ENCODE data around the gene ARPC2. TPM values are rescaled to one million over a fixed set of nuclear protein-coding genes. Genes with fewer than 3 reads are reported as not detected.
"Not testable (repeated sequence)": the region's sequence is repeated elsewhere in the genome, so short reads cannot be mapped to it uniquely, and the experiment has no call there.

Gene ARPC2
- total RNA-seq, 1 donor from 2014 or later, result 424 TPM

- Mint-ChIP-seq H3K27me3 (ENCODE audit: low read depth) (no peaks in the 10 kb centered on the region), H3K4me1 (ENCODE audit: low read depth) (peaks cover 40% of the 10 kb centered on the region), H3K9me3 (ENCODE audit: low read depth) (no peaks in the 10 kb centered on the region), H3K4me3 (ENCODE audit: unreplicated experiment) (peak overlapping the region; percentile 95), H3K27ac (ENCODE audit: unreplicated experiment) (peak overlapping the region; percentile 90), H3K36me3 (ENCODE audit: low read depth) (peaks cover 20% of the 10 kb centered on the region)
- no peak for TF ChIP-seq CTCF (IDR thresholded peaks at IDR 0.05)
- DNase-seq (ENCODE audit: low spot score), result no peak
These were observed 53.9 kb downstream of the ARPC2 start for GRCh38 chr2:218270721-218271486.

- Mint-ChIP-seq H3K27me3 (ENCODE audit: low read depth) (no peaks in the 10 kb centered on the region), H3K27ac (ENCODE audit: unreplicated experiment) (peak overlapping the region; percentile 90), H3K36me3 (ENCODE audit: low read depth) (peaks cover 19% of the 10 kb centered on the region), H3K9me3 (ENCODE audit: low read depth) (no peaks in the 10 kb centered on the region), H3K4me1 (ENCODE audit: low read depth) (peaks cover 40% of the 10 kb centered on the region), H3K4me3 (ENCODE audit: unreplicated experiment) (peak overlapping the region; percentile 95)
- DNase-seq (ENCODE audit: low spot score), result no peak
- no peak for TF ChIP-seq CTCF (IDR thresholded peaks at IDR 0.05)
These were observed 54.5 kb downstream of the ARPC2 start for GRCh38 chr2:218271487-218271797.

GRCh38 chr2:218271865-218272530 is 55.0 kb downstream of the ARPC2 start:
- no peaks in the 10 kb centered on the region for H3K9me3 Mint-ChIP-seq (ENCODE audit: low read depth)
- peaks cover 40% of the 10 kb centered on the region for H3K4me1 Mint-ChIP-seq (ENCODE audit: low read depth)
- no peak for TF ChIP-seq CTCF (IDR thresholded peaks at IDR 0.05)
- peak overlapping the region; percentile 95 for H3K4me3 Mint-ChIP-seq (ENCODE audit: unreplicated experiment)
- peaks cover 23% of the 10 kb centered on the region for H3K36me3 Mint-ChIP-seq (ENCODE audit: low read depth)
- peak overlapping the region; percentile 90 for H3K27ac Mint-ChIP-seq (ENCODE audit: unreplicated experiment)
- no peak for DNase-seq (ENCODE audit: low spot score)
- H3K27me3 Mint-ChIP-seq (ENCODE audit: low read depth), result no peaks in the 10 kb centered on the region

GRCh38 chr2:218272531-218273212 is 55.7 kb downstream of the ARPC2 start:
- no peak for DNase-seq (ENCODE audit: low spot score)
- peak overlapping the region; percentile 84 for H3K27ac Mint-ChIP-seq (ENCODE audit: unreplicated experiment)
- H3K27me3 Mint-ChIP-seq (ENCODE audit: low read depth), result no peaks in the 10 kb centered on the region
- H3K4me1 Mint-ChIP-seq (ENCODE audit: low read depth), result peaks cover 37% of the 10 kb centered on the region
- TF ChIP-seq CTCF (IDR thresholded peaks at IDR 0.05), result peak; percentile 93
- H3K36me3 Mint-ChIP-seq (ENCODE audit: low read depth), result peaks cover 27% of the 10 kb centered on the region
- no peak overlapping the region for H3K4me3 Mint-ChIP-seq (ENCODE audit: unreplicated experiment)
- H3K9me3 Mint-ChIP-seq (ENCODE audit: low read depth), result no peaks in the 10 kb centered on the region

- H3K4me1 Mint-ChIP-seq (ENCODE audit: low read depth), result peaks cover 36% of the 10 kb centered on the region
- not testable (repeated sequence) for H3K4me3 Mint-ChIP-seq (ENCODE audit: unreplicated experiment); H3K9me3 Mint-ChIP-seq (ENCODE audit: low read depth); DNase-seq (ENCODE audit: low spot score); H3K27me3 Mint-ChIP-seq (ENCODE audit: low read depth)
- H3K36me3 Mint-ChIP-seq (ENCODE audit: low read depth), result peaks cover 29% of the 10 kb centered on the region
- peak overlapping the region; percentile 84 for H3K27ac Mint-ChIP-seq (ENCODE audit: unreplicated experiment)
These were observed 56.4 kb downstream of the ARPC2 start for GRCh38 chr2:218273214-218273907.
